H1 (cell line): Measurements from ENCODE around the gene TDO2. TPM values are rescaled to one million over a fixed set of nuclear protein-coding genes. Genes with fewer than 3 reads are reported as not detected.

ENCODE experiments used
- CTCF ChIA-PET: fragments of 300-600 bp; sonication (Branson Sonifier 250); formaldehyde crosslinking; loops from one replicate; lab custom pipeline; 2021; ENCODE audit not compliant: partially characterized antibody; lab: Charles Lee
- POLR2A ChIA-PET: fragments of 300-600 bp; sonication (Branson Sonifier 250); formaldehyde crosslinking; loops from one replicate; lab custom pipeline; 2021; ENCODE audit warnings: inconsistent platforms; ENCODE audit not compliant: partially characterized antibody; lab: Charles Lee
- DNase-seq, 2 experiments: peaks; one replicate each; pipeline versions ENCODE4 v3.0.0 to v3.0.0-alpha.2; 2010 to 2022; ENCODE audit warnings: low spot score in 2 of 2, low read depth in 1 of 2, mixed read lengths in 1 of 2
- FAIRE-seq: peaks from 2 replicates; lab custom pipeline; 2011; peaks lifted over from hg19 to GRCh38; lab: Jason Lieb, UNC
- H2AFZ ChIP-seq: 2 replicates; pipeline ENCODE4 v1.8.1; 2012; ENCODE audit warnings: low read length, inconsistent platforms
- H2AK5ac ChIP-seq: 2 replicates; pipeline ENCODE4 v1.6.1; 2013; ENCODE audit warnings: low read depth, low read length
- H2BK120ac ChIP-seq: replicated peaks from 2 replicates; pipeline ENCODE3; 2013; ENCODE audit warnings: low read depth, low read length, inconsistent platforms
- H2BK12ac ChIP-seq: 2 replicates; pipeline ENCODE4 v1.6.1; 2013; ENCODE audit warnings: low read depth, low read length
- H2BK15ac ChIP-seq: 2 replicates; pipeline ENCODE4 v1.6.1; 2013; ENCODE audit warnings: low read length
- H2BK20ac ChIP-seq: 2 replicates; pipeline ENCODE4 v1.6.1; 2013; ENCODE audit warnings: low read length
- H2BK5ac ChIP-seq: 2 replicates; pipeline ENCODE4 v1.6.1; 2013; ENCODE audit warnings: low read depth, low read length
- H3K14ac ChIP-seq: 2 replicates; pipeline ENCODE4 v1.6.1; 2013; ENCODE audit warnings: inconsistent platforms; ENCODE audit not compliant: insufficient read length
- H3K18ac ChIP-seq: 2 replicates; pipeline ENCODE4 v1.6.1; 2013; ENCODE audit warnings: low read length; ENCODE audit errors: extremely low read depth
- H3K23ac ChIP-seq: 2 replicates; pipeline ENCODE4 v1.6.1; 2013; ENCODE audit warnings: inconsistent platforms; ENCODE audit not compliant: insufficient read length
- H3K23me2 ChIP-seq: 2 replicates; pipeline ENCODE4 v1.6.1; 2013; ENCODE audit warnings: low read depth, low read length
- H3K27ac ChIP-seq: 2 replicates; pipeline ENCODE4 v1.6.1; 2011; ENCODE audit warnings: low read depth, low read length, inconsistent platforms
- H3K27me3 ChIP-seq, 4 experiments: replicated peaks in 1 of 4; 1 replicate in 1 of 4; 2 replicates in 3 of 4; pipeline versions ENCODE4 v1.6.1 to v1.8.1; 2011 to 2013; ENCODE audit warnings: low read length in 3 of 4, mild to moderate bottlenecking in 3 of 4, inconsistent platforms in 2 of 4, mixed read lengths in 2 of 4, moderate library complexity in 1 of 4; ENCODE audit not compliant: control insufficient read depth in 3 of 4, insufficient read depth in 3 of 4; ENCODE audit errors: extremely low read depth in 1 of 4
- H3K36me3 ChIP-seq, 4 experiments: 2 replicates each; pipeline versions ENCODE4 v1.6.1 to v1.8.1; 2011 to 2013; ENCODE audit warnings: mild to moderate bottlenecking in 4 of 4, low read length in 3 of 4, moderate library complexity in 2 of 4, control low read depth in 1 of 4, inconsistent platforms in 1 of 4; ENCODE audit not compliant: insufficient read depth in 4 of 4, control insufficient read depth in 2 of 4
- H3K4ac ChIP-seq: replicated peaks from 2 replicates; pipeline ENCODE3; 2013; ENCODE audit warnings: low read length, low read depth, mixed read lengths, inconsistent platforms; ENCODE audit not compliant: insufficient read length
- H3K4me1 ChIP-seq, 4 experiments: replicated peaks in 1 of 4; 1 replicate in 1 of 4; 2 replicates in 3 of 4; pipeline versions ENCODE4 v1.6.1 to v1.8.1; 2011 to 2013; ENCODE audit warnings: low read length in 3 of 4, inconsistent platforms in 2 of 4, mixed read lengths in 1 of 4; ENCODE audit not compliant: insufficient read depth in 4 of 4, control insufficient read depth in 3 of 4
- H3K4me2 ChIP-seq, 2 experiments: 2 replicates each; pipeline versions ENCODE4 v1.6.1 to v1.8.1; 2011 to 2013; ENCODE audit warnings: low read depth in 2 of 2, low read length in 2 of 2, control low read depth in 1 of 2, inconsistent platforms in 1 of 2, mild to moderate bottlenecking in 1 of 2; ENCODE audit not compliant: insufficient read depth in 1 of 2
- H3K4me3 ChIP-seq, 4 experiments: fragments of 200-600, 300-600 bp in 1 of 4; sonication (generic), shearing (Covaris generic), sonication (Bioruptor Twin) in 1 of 4; 2 replicates each; pipeline versions ENCODE4 v1.5.1 to v1.8.1; 2011 to 2016; ENCODE audit warnings: low read length in 4 of 4, low read depth in 3 of 4, control low read depth in 2 of 4, inconsistent platforms in 2 of 4, mild to moderate bottlenecking in 2 of 4, mixed read lengths in 1 of 4, moderate library complexity in 1 of 4; ENCODE audit not compliant: insufficient read depth in 2 of 4; ENCODE audit errors: extremely low read depth in 1 of 4
- H3K56ac ChIP-seq: replicated peaks from 2 replicates; pipeline ENCODE3; 2013; ENCODE audit warnings: low read depth, mild to moderate bottlenecking, mixed read lengths, low read length, inconsistent platforms; ENCODE audit not compliant: insufficient read length
- H3K79me1 ChIP-seq: 2 replicates; pipeline ENCODE4 v1.6.1; 2013; ENCODE audit warnings: low read depth, low read length, control low read depth
- H3K79me2 ChIP-seq, 2 experiments: 2 replicates each; pipeline versions ENCODE4 v1.6.1 to v1.8.1; 2012 to 2013; ENCODE audit warnings: low read length in 2 of 2, mild to moderate bottlenecking in 2 of 2, inconsistent platforms in 1 of 2; ENCODE audit not compliant: insufficient read depth in 2 of 2, control insufficient read depth in 1 of 2
- H3K9ac ChIP-seq, 4 experiments: replicated peaks in 1 of 4; 1 replicate in 1 of 4; 2 replicates in 3 of 4; pipeline versions ENCODE4 v1.6.1 to v1.8.1; 2011 to 2013; ENCODE audit warnings: low read depth in 3 of 4, low read length in 3 of 4, control low read depth in 2 of 4, mild to moderate bottlenecking in 2 of 4, moderate library complexity in 2 of 4, inconsistent platforms in 1 of 4; ENCODE audit errors: extremely low read depth in 1 of 4
- H3K9me3 ChIP-seq, 2 experiments: 2 replicates each; pipeline versions ENCODE4 v1.6.1 to v1.8.1; 2012 to 2013; ENCODE audit warnings: mild to moderate bottlenecking in 2 of 2, moderate library complexity in 2 of 2, control low read depth in 1 of 2, inconsistent platforms in 1 of 2, low read depth in 1 of 2, low read length in 1 of 2, mixed read lengths in 1 of 2; ENCODE audit not compliant: insufficient read depth in 2 of 2
- H4K20me1 ChIP-seq, 2 experiments: replicated peaks in 1 of 2; 2 replicates each; pipeline versions ENCODE3 to v1.8.1; 2011 to 2013; ENCODE audit warnings: inconsistent platforms in 2 of 2, low read length in 2 of 2, mild to moderate bottlenecking in 1 of 2; ENCODE audit not compliant: insufficient read depth in 2 of 2, control insufficient read depth in 1 of 2
- H4K5ac ChIP-seq: 2 replicates; pipeline ENCODE4 v1.6.1; 2013; ENCODE audit warnings: low read length, low read depth, mixed read lengths, inconsistent platforms; ENCODE audit not compliant: insufficient read length
- H4K8ac ChIP-seq: 2 replicates; pipeline ENCODE4 v1.8.0; 2013; ENCODE audit warnings: mild to moderate bottlenecking, moderate library complexity, low read length, inconsistent platforms; ENCODE audit not compliant: insufficient read depth; ENCODE audit errors: extremely low read depth
- H4K91ac ChIP-seq: replicated peaks from 2 replicates; pipeline ENCODE3; 2013; ENCODE audit warnings: low read length, mixed read lengths, inconsistent platforms; ENCODE audit not compliant: insufficient read length
- BACH1 ChIP-seq: IDR thresholded peaks from 2 replicates; pipeline ENCODE4 v1.6.1; 2012; ENCODE audit warnings: low read length, improper control_type of control experiment
- CTBP2 ChIP-seq: IDR thresholded peaks from 2 replicates; pipeline ENCODE4 v1.7.0; 2011; ENCODE audit warnings: borderline replicate concordance, mild to moderate bottlenecking, moderate library complexity, mixed read lengths, low read length; ENCODE audit not compliant: insufficient read depth, insufficient read length
- CTCF ChIP-seq, 3 experiments: IDR thresholded peaks; 1 replicate in 2 of 3; 2 replicates in 1 of 3; pipeline versions ENCODE4 v1.5.1 to v1.6.1; 2011; ENCODE audit warnings: low read length in 3 of 3, mild to moderate bottlenecking in 3 of 3, inconsistent platforms in 2 of 3, low read depth in 1 of 3, moderate library complexity in 1 of 3; ENCODE audit not compliant: insufficient read depth in 1 of 3; ENCODE audit errors: control extremely low read depth in 1 of 3
- JUN ChIP-seq: IDR thresholded peaks from 2 replicates; pipeline ENCODE4 v1.6.1; 2011; ENCODE audit warnings: low read depth, mild to moderate bottlenecking, improper control_type of control experiment, low read length
- JUND ChIP-seq: IDR thresholded peaks from 2 replicates; pipeline ENCODE4 v1.6.1; 2011; ENCODE audit warnings: mild to moderate bottlenecking, improper control_type of control experiment, low read length
- SIRT6 ChIP-seq: IDR thresholded peaks from one replicate; pipeline ENCODE4 v1.7.1; 2012; ENCODE audit warnings: low read length, inconsistent platforms
- SP1 ChIP-seq: IDR thresholded peaks from 2 replicates; pipeline ENCODE4 v1.6.1; 2011; ENCODE audit warnings: low read depth, low read length
- SP4 ChIP-seq: IDR thresholded peaks from 2 replicates; pipeline ENCODE4 v1.6.1; 2012; ENCODE audit warnings: low read length, inconsistent platforms
- SUZ12 ChIP-seq: fragments of 200-600 bp; sonication (generic); IDR thresholded peaks from 2 replicates; pipeline ENCODE4 v1.6.1; 2012; ENCODE audit warnings: mild to moderate bottlenecking, inconsistent platforms, low read length, moderate library complexity, mixed read lengths
- WGBS, 2 experiments: shearing (Covaris generic) in 1 of 2; methylation state at CpG; one replicate each; pipeline versions ENCODE4 v1.1.6 to v1.1.7; 2013 to 2015; ENCODE audit warnings: low lambda C conversion rate in 2 of 2, mixed read lengths in 2 of 2, inconsistent platforms in 1 of 2, low coverage in 1 of 2, missing lambda C conversion rate in 1 of 2; ENCODE audit not compliant: insufficient replicate concordance in 2 of 2, insufficient coverage in 1 of 2, insufficient read length in 1 of 2; ENCODE audit errors: extremely low coverage in 1 of 2, missing lambda C conversion rate in 1 of 2; 5-methylcytosine and 5-hydroxymethylcytosine counted together
- polyA plus RNA-seq, 7 experiments: library from polyadenylated mRNA; depleted of rRNA in 3 of 7; stranded (reverse) in 5 of 7; unstranded in 2 of 7; fragments of >200 nt in 5 of 7; fragments of 200-250 nt in 2 of 7; gene quantifications; 1 replicate in 5 of 7; 2 replicates in 1 of 7; 4 replicates in 1 of 7; pipeline versions ENCODE4 v1.2.1 to v1.2.3, GENCODE V29; 2011 to 2013; ENCODE audit warnings: missing spikeins in 2 of 7, mixed read lengths in 2 of 7
- total RNA-seq: library from RNA; stranded (reverse); fragmentation: NEBNext Ultra II Directional; extraction: Animal tissue kit (Norgen Biotek cat#: 25700); gene quantifications from 2 replicates; pipeline ENCODE4 v1.2.1, GENCODE V29; 2021
- TF ChIP-seq, protein P1 (sequence below): IDR thresholded peaks from 2 replicates; pipeline ENCODE4 v1.6.1; 2012; ENCODE audit warnings: low read length, inconsistent platforms

TDO2 gene
- total and polyA plus RNA-seq, 2 of the 8 experiments (the other 6 are each of a cell fraction or from before 2014, with no cell fraction given), result 0.03 TPM; not detected in 1

DNA sequence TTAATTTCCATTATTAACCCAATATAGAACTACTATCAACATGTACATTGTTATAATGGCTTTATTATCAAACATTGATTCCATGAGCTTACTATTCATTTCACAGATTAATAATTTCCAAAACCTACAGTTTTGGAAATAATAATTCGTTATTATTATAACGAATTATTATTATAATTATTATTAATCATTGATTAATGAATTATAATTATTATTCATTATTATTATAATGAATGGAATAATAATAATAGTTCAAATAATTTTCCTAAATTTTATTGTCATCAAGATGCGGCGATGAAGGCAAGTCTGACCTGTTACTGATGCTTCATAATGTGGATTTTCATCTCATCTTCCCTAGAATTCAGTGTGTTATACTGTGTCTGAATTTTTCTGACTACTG is 28.1 kb downstream of the TDO2 start:
- Histone ChIP-seq H3K79me2 (no peaks in the 10 kb centered on the region), H3K18ac (no peak overlapping the region), H3K4me2 (no peak overlapping the region), H3K23ac (no peak overlapping the region), H3K9me3 (peaks cover 5 to 11% of the 10 kb centered on the region in 2 experiments; a peak in 2 of 4 replicates), H2BK120ac (no peak overlapping the region), H4K20me1 (no peaks in the 10 kb centered on the region), H3K56ac (no peak overlapping the region), H3K23me2 (no peaks in the 10 kb centered on the region), H3K4me3 (no peak overlapping the region), H3K4ac (no peak overlapping the region), H3K27me3 (no peaks in the 10 kb centered on the region), H2AFZ (no peak overlapping the region), H4K91ac (no peak overlapping the region), H2AK5ac (no peak overlapping the region), H4K8ac (no peak overlapping the region), H3K36me3 (no peaks in the 10 kb centered on the region), H3K9ac (no peak overlapping the region), H3K27ac (no peak overlapping the region), H4K5ac (no peak overlapping the region), H3K79me1 (no peaks in the 10 kb centered on the region), H2BK12ac (no peak overlapping the region), H2BK15ac (no peak overlapping the region), H2BK5ac (no peak overlapping the region), H3K14ac (no peak overlapping the region), H2BK20ac (no peak overlapping the region), H3K4me1 (no peaks in the 10 kb centered on the region)
- CTCF ChIA-PET, result no interaction called here
- FAIRE-seq (no peak), DNase-seq (no peak)
- POLR2A ChIA-PET, result no interaction called here
- WGBS, 2 experiments, result 94% methylated on average over 4 of the region's 4 CpGs; no CpG with 5 or more reads in 1 of the 2 experiments
- TF ChIP-seq CTBP2 (no peak), SP4 (no peak), SP1 (no peak), SUZ12 (no peak), JUND (no peak), BACH1 (no peak), JUN (no peak), SIRT6 (no peak), CTCF (IDR thresholded peaks at IDR 0.05; ENCODE audit: control extremely low read depth in 1 of 3, insufficient read depth in 1 of 3, low read depth in 1 of 3, low read length in 3 of 3) (no peak)
- TF ChIP-seq, protein P1, sequence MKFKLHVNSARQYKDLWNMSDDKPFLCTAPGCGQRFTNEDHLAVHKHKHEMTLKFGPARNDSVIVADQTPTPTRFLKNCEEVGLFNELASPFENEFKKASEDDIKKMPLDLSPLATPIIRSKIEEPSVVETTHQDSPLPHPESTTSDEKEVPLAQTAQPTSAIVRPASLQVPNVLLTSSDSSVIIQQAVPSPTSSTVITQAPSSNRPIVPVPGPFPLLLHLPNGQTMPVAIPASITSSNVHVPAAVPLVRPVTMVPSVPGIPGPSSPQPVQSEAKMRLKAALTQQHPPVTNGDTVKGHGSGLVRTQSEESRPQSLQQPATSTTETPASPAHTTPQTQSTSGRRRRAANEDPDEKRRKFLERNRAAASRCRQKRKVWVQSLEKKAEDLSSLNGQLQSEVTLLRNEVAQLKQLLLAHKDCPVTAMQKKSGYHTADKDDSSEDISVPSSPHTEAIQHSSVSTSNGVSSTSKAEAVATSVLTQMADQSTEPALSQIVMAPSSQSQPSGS, result no peak
